Suprapubic skin (tissue), 4 donors: ENCODE data around the gene AGMO. TPM values are rescaled to one million over a fixed set of nuclear protein-coding genes. Genes with fewer than 3 reads are reported as not detected.

Experiments used
- DNase-seq, 2 donors: peaks; one replicate each; pipeline ENCODE4 v3.0.0-alpha.2; 2019; ENCODE audit warnings: low spot score in 2 of 2
- H3K27ac ChIP-seq: fragments of 200-600 bp; sonication (generic); one replicate; pipeline ENCODE4 v1.5.1; 2019
- H3K27me3 ChIP-seq: fragments of 200-600 bp; sonication (generic); one replicate; pipeline ENCODE4 v1.5.1; 2019
- H3K36me3 ChIP-seq: fragments of 200-600 bp; sonication (generic); one replicate; pipeline ENCODE4 v1.5.1; 2019
- H3K4me1 ChIP-seq: fragments of 200-600 bp; sonication (generic); one replicate; pipeline ENCODE4 v1.5.1; 2019
- H3K4me3 ChIP-seq: fragments of 200-600 bp; sonication (generic); one replicate; pipeline ENCODE4 v1.5.1; 2019; ENCODE audit warnings: mild to moderate bottlenecking
- H3K9me3 ChIP-seq: fragments of 200-600 bp; sonication (generic); one replicate; pipeline ENCODE4 v1.5.1; 2019
- EP300 ChIP-seq: sonication (generic); formaldehyde crosslinking; IDR thresholded peaks from one replicate; pipeline ENCODE4 v1.6.1; 2017; ENCODE audit warnings: antibody characterized with exemption
- POLR2A ChIP-seq, 2 donors: fragments of 450-650 bp; IDR thresholded peaks; one replicate each; pipeline ENCODE4 v1.6.1; 2017; ENCODE audit warnings: antibody characterized with exemption in 2 of 2, mild to moderate bottlenecking in 2 of 2, moderate library complexity in 2 of 2
- POLR2AphosphoS5 ChIP-seq, 3 donors: sonication (generic); formaldehyde crosslinking; IDR thresholded peaks; one replicate each; pipeline ENCODE4 v1.6.1; 2017; ENCODE audit warnings: antibody characterized with exemption in 3 of 3
- WGBS: methylation state at CpG from one replicate; pipeline ENCODE4 v1.1.5; 2018; 5-methylcytosine and 5-hydroxymethylcytosine counted together
- total RNA-seq, 4 donors: library from RNA; depleted of rRNA; stranded (reverse); fragments of >200 nt; gene quantifications; one replicate each; pipeline ENCODE4 v1.1.0, GENCODE V29; 2016
- TF ChIP-seq, protein P1 (sequence below), 2 donors: fragments of 200-600 bp in 1 of 2; fragments of 450-650 bp in 1 of 2; sonication (generic) in 1 of 2; IDR thresholded peaks; one replicate each; pipeline ENCODE4 v1.5.1; 2016 to 2019; ENCODE audit warnings: antibody characterized with exemption in 2 of 2, mild to moderate bottlenecking in 1 of 2, moderate library complexity in 1 of 2

Gene AGMO
- total RNA-seq, 4 donors from 2014 or later, result 0.40 TPM; not detected in 3

DNA sequence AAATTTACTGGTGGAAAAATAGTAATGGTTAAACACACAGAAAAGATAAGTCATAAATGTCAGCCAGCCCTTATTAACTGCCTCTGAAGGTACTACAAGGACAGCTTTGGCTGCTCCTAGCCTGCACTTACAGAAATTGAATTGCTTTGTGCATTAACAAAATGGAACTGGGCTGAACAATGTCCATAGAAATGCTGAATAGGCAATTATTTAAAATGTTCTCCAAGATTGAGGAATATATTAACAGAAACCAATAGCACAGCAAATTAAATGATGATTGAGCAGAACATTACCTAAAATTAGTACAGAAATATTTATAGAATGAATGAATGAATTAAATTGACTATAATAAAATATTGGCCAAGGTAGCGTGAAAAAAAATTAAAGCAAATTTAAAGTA lies 42.4 kb upstream of the AGMO start:
- no peaks in the 10 kb centered on the region for H3K9me3 ChIP-seq

DNA sequence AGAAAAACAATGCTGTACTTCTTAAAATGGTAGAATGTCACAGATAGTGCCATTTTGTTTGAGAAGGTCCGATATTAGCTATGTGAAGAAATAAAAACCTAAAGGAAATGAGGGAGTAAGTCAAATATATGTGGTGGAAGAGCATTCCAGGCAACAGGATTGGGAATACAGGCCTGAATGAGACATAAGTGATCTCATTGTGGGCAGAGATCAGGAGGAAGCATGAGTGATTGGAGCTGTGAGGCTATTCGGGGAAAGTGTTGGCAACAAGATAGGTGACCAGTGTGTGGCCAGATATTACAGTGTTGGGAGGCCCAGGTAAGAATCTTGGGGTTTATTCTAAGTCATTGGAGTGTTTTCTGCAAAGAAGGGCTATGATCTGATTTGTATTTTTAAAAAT lies 41.3 kb upstream of the AGMO start:
- H3K4me1 ChIP-seq, result no peaks in the 10 kb centered on the region
- H3K4me3 ChIP-seq, result no peak overlapping the region
- no peaks in the 10 kb centered on the region for H3K27me3 ChIP-seq
- WGBS, result 67% methylated on average over 2 of the region's 2 CpGs
- H3K27ac ChIP-seq, result no peak overlapping the region
- DNase-seq, result no peak
- H3K36me3 ChIP-seq, result no peaks in the 10 kb centered on the region
- no peak for TF ChIP-seq POLR2A (IDR thresholded peaks at IDR 0.05)
- no peak for TF ChIP-seq POLR2AphosphoS5 (IDR thresholded peaks at IDR 0.05)
- no peaks in the 10 kb centered on the region for H3K9me3 ChIP-seq

More for the DNA sequence above, 42.4 kb upstream of the AGMO start:
- WGBS, result 96% methylated on average over 1 of the region's 1 CpG
- no peaks in the 10 kb centered on the region for H3K4me1 ChIP-seq
- H3K27me3 ChIP-seq, result no peaks in the 10 kb centered on the region
- H3K36me3 ChIP-seq, result no peaks in the 10 kb centered on the region
- TF ChIP-seq POLR2AphosphoS5 (IDR thresholded peaks at IDR 0.05) (no peak), EP300 (no peak), POLR2A (IDR thresholded peaks at IDR 0.05) (no peak)
- DNase-seq, result no peak
- no peak overlapping the region for H3K4me3 ChIP-seq
- no peak overlapping the region for H3K27ac ChIP-seq

DNA sequence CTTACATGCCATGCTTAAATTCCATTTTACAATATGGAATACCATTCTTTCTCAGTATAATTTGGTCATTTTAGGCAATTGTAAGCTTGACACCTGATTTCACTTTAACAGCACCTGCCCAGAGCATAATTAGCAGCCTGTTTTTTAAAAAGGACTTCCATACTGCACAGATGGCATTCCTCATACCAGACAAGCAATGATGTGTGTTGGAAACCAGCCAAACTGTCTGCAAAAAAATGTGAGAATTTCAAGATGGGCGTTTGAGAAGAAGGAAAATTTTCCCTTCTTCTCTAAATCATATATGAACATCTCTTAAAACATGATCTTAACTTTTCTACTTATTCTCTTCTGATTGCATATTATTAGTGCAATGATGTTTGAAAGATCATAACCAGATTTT lies 40.4 kb upstream of the AGMO start:
- Histone ChIP-seq H3K27me3 (no peaks in the 10 kb centered on the region), H3K4me1 (no peaks in the 10 kb centered on the region), H3K36me3 (no peaks in the 10 kb centered on the region), H3K4me3 (no peak overlapping the region), H3K9me3 (no peaks in the 10 kb centered on the region), H3K27ac (no peak overlapping the region)
- TF ChIP-seq POLR2A (IDR thresholded peaks at IDR 0.05) (no peak), POLR2AphosphoS5 (IDR thresholded peaks at IDR 0.05) (no peak), EP300 (no peak)
- TF ChIP-seq, protein P1, sequence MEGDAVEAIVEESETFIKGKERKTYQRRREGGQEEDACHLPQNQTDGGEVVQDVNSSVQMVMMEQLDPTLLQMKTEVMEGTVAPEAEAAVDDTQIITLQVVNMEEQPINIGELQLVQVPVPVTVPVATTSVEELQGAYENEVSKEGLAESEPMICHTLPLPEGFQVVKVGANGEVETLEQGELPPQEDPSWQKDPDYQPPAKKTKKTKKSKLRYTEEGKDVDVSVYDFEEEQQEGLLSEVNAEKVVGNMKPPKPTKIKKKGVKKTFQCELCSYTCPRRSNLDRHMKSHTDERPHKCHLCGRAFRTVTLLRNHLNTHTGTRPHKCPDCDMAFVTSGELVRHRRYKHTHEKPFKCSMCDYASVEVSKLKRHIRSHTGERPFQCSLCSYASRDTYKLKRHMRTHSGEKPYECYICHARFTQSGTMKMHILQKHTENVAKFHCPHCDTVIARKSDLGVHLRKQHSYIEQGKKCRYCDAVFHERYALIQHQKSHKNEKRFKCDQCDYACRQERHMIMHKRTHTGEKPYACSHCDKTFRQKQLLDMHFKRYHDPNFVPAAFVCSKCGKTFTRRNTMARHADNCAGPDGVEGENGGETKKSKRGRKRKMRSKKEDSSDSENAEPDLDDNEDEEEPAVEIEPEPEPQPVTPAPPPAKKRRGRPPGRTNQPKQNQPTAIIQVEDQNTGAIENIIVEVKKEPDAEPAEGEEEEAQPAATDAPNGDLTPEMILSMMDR (IDR thresholded peaks at IDR 0.05), result no peak
- no peak for DNase-seq
- 23% methylated on average over 1 of the region's 1 CpG for WGBS

DNA sequence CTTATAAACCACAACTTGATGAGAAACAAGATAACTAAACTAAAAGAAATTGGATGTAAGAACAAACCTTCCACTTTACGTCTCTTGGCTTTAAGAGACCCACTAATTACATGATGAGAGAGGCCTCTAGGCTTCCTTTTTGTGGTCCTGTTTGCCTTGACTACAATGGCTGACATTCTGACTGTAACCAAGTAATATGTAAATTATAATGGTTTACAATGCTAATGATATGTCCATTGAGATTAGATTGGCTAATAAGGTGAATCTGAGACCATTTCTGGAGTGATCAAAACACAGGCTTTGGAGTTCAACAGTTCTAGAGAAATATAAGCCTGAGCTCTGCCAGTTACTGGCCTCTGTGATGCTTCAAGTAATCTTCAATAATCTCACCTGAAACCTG lies 39.4 kb upstream of the AGMO start:
- no peak overlapping the region for H3K4me3 ChIP-seq
- H3K27me3 ChIP-seq, result no peaks in the 10 kb centered on the region

DNA sequence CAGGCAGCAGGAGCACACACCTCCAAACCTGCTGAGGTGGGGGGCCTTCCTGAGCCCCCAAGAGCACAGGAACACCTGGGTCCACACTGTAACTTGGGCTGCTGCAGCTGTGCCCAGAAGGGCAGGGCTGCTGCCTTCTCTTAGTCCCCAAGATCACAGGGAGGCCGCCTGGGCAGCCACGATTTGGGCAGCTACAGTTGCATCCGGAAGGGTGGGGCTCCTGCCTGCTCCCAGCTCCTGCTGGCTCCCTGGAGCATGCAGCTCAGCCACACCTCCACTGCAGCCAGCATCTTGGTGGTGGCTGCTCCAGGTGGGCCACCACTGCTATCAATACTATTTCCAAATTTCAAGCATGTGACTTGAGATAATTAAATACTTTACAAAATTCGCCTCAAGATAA lies 38.5 kb upstream of the AGMO start:
- DNase-seq, result no peak
- peaks cover 4% of the 10 kb centered on the region for H3K9me3 ChIP-seq
- no peaks in the 10 kb centered on the region for H3K27me3 ChIP-seq
- no peak overlapping the region for H3K4me3 ChIP-seq
- TF ChIP-seq, protein P1 (IDR thresholded peaks at IDR 0.05), result no peak
- TF ChIP-seq POLR2A (IDR thresholded peaks at IDR 0.05) (no peak), EP300 (no peak), POLR2AphosphoS5 (IDR thresholded peaks at IDR 0.05) (no peak)
- H3K4me1 ChIP-seq, result no peaks in the 10 kb centered on the region
- no peaks in the 10 kb centered on the region for H3K36me3 ChIP-seq
- H3K27ac ChIP-seq, result no peak overlapping the region
- WGBS, result 42% methylated on average over 2 of the region's 4 CpGs

More for the DNA sequence above, 39.4 kb upstream of the AGMO start:
- Histone ChIP-seq H3K36me3 (no peaks in the 10 kb centered on the region), H3K27ac (no peak overlapping the region), H3K4me1 (no peaks in the 10 kb centered on the region), H3K9me3 (peaks cover 4% of the 10 kb centered on the region)
- 65% methylated on average over 1 of the region's 1 CpG for WGBS
- no peak for TF ChIP-seq POLR2A (IDR thresholded peaks at IDR 0.05)
- no peak for TF ChIP-seq POLR2AphosphoS5 (IDR thresholded peaks at IDR 0.05)
- TF ChIP-seq, protein P1 (IDR thresholded peaks at IDR 0.05), result no peak
- TF ChIP-seq EP300, result no peak
- no peak for DNase-seq

DNA sequence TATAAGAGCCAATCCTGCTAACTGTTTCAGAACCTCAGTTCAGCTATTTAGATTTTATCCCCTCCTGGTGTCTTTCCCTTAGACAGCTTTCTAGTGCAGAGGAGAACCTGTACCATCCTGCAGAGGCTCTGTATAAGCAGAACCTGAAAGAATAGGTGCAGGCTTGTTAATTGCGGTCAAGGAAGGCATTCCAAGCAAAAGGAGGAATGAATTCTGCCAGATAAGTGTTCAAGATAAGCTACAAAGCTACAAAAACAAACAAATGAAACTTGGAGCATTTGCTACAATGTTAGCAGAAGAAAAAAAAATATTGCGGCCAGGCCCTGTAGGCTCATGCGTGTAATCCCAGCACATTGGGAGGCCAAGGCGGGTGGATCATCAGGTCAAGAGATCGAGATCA lies 32.6 kb upstream of the AGMO start:
- DNase-seq, result no peak
- 64% methylated on average over 5 of the region's 5 CpGs for WGBS
- TF ChIP-seq EP300 (no peak), POLR2A (IDR thresholded peaks at IDR 0.05) (no peak), POLR2AphosphoS5 (IDR thresholded peaks at IDR 0.05) (no peak)
- TF ChIP-seq, protein P1 (IDR thresholded peaks at IDR 0.05), result no peak
- no peak overlapping the region for H3K4me3 ChIP-seq
- H3K36me3 ChIP-seq, result no peaks in the 10 kb centered on the region
- peaks cover 4% of the 10 kb centered on the region for H3K9me3 ChIP-seq
- H3K27me3 ChIP-seq, result no peaks in the 10 kb centered on the region
- H3K27ac ChIP-seq, result no peak overlapping the region
- no peaks in the 10 kb centered on the region for H3K4me1 ChIP-seq
